WTC11 (cell line): Measurements from ENCODE around the gene ZNF747. TPM values are rescaled to one million over a fixed set of nuclear protein-coding genes. Genes with fewer than 3 reads are reported as not detected.
"Not testable (repeated sequence)": the region's sequence is repeated elsewhere in the genome, so short reads cannot be mapped to it uniquely, and the experiment has no call there.

Experiments
- ATAC-seq: fragments of 200-7000 bp; cut with Tn5 transposase; 2 replicates; pipeline ENCODE4 v1.10.0; 2021; ENCODE audit warnings: mild to moderate bottlenecking, moderate library complexity
- CTCF ChIA-PET: fragments of 300-600 bp; sonication (Branson Sonifier 250); formaldehyde crosslinking; loops from one replicate; lab custom pipeline; 2021; ENCODE audit warnings: antibody characterized with exemption; lab: Charles Lee
- POLR2A ChIA-PET: fragments of 350-600 bp; sonication (Branson Sonifier 250); formaldehyde crosslinking; loops from one replicate; lab custom pipeline; 2021; ENCODE audit warnings: antibody characterized with exemption; lab: Charles Lee
- DNase-seq: peaks from one replicate; pipeline ENCODE4 v3.0.0; 2021; ENCODE audit warnings: low spot score
- H3K27ac Mint-ChIP-seq: 2 replicates; pipeline ENCODE4 v1.8.0; 2021; ENCODE audit warnings: mixed read lengths
- H3K27me3 Mint-ChIP-seq: 2 replicates; pipeline ENCODE4 v1.8.0; 2021; ENCODE audit warnings: low read depth, mild to moderate bottlenecking, moderate library complexity, mixed read lengths
- H3K36me3 Mint-ChIP-seq: 2 replicates; pipeline ENCODE4 v1.8.0; 2021; ENCODE audit warnings: mixed read lengths
- H3K4me1 Mint-ChIP-seq: 2 replicates; pipeline ENCODE4 v1.8.0; 2022; ENCODE audit warnings: mixed read lengths
- H3K4me3 Mint-ChIP-seq: 2 replicates; pipeline ENCODE4 v1.8.0; 2021; ENCODE audit warnings: mild to moderate bottlenecking, moderate library complexity, mixed read lengths
- H3K9me3 Mint-ChIP-seq: 2 replicates; pipeline ENCODE4 v1.8.0; 2021; ENCODE audit warnings: mixed read lengths
- E2F1 ChIP-seq: sonication (generic); formaldehyde crosslinking; IDR thresholded peaks from 2 replicates; pipeline ENCODE4 v1.8.0; 2022; ENCODE audit warnings: mild to moderate bottlenecking, missing genetic modification reagents
- FOXJ3 ChIP-seq: sonication (generic); formaldehyde crosslinking; IDR thresholded peaks from 2 replicates; pipeline ENCODE4 v1.9.0; 2021; ENCODE audit warnings: missing genetic modification reagents, mild to moderate bottlenecking, borderline replicate concordance
- GABPB1 ChIP-seq: sonication (generic); formaldehyde crosslinking; IDR thresholded peaks from 2 replicates; pipeline ENCODE4 v1.8.1; 2023; ENCODE audit warnings: mild to moderate bottlenecking, missing genetic modification reagents
- GTF2I ChIP-seq: fragments of 250-450 bp; sonication (Bioruptor Pico); conservative IDR thresholded peaks from 2 replicates; pipeline ENCODE4 v1.4.0; 2021; ENCODE audit warnings: mild to moderate bottlenecking
- IRF1 ChIP-seq: sonication (generic); formaldehyde crosslinking; IDR thresholded peaks from 2 replicates; pipeline ENCODE4 v1.8.0; 2023; ENCODE audit warnings: missing genetic modification reagents
- JAZF1 ChIP-seq: fragments of 250-450 bp; sonication (Bioruptor Pico); IDR thresholded peaks from 2 replicates; pipeline ENCODE4 v1.9.0; 2021; ENCODE audit warnings: moderate library complexity, mild to moderate bottlenecking, inconsistent platforms
- MAX ChIP-seq: sonication (generic); formaldehyde crosslinking; IDR thresholded peaks from 2 replicates; pipeline ENCODE4 v1.8.0; 2022; ENCODE audit warnings: mild to moderate bottlenecking, missing genetic modification reagents
- RORB ChIP-seq: fragments of 250-450 bp; sonication (Bioruptor Pico); IDR thresholded peaks from 2 replicates; pipeline ENCODE4 v1.9.0; 2021; ENCODE audit warnings: mild to moderate bottlenecking
- TCF7 ChIP-seq: sonication (generic); formaldehyde crosslinking; IDR thresholded peaks from 2 replicates; pipeline ENCODE4 v1.8.0; 2022; ENCODE audit warnings: mild to moderate bottlenecking, low read depth, missing genetic modification reagents, moderate library complexity
- ZNF219 ChIP-seq: sonication (generic); formaldehyde crosslinking; IDR thresholded peaks from 2 replicates; pipeline ENCODE4 v1.8.0; 2023; ENCODE audit warnings: missing genetic modification reagents, mild to moderate bottlenecking, borderline replicate concordance
- ZNF317 ChIP-seq: sonication (generic); formaldehyde crosslinking; IDR thresholded peaks from 2 replicates; pipeline ENCODE4 v1.8.1; 2023; ENCODE audit warnings: low read depth, mild to moderate bottlenecking, moderate library complexity, missing genetic modification reagents, borderline replicate concordance
- ZNF532 ChIP-seq: fragments of 250-450 bp; sonication (Bioruptor Pico); IDR thresholded peaks from 2 replicates; pipeline ENCODE4 v1.9.0; 2021; ENCODE audit warnings: mild to moderate bottlenecking, borderline replicate concordance
- total RNA-seq: library from RNA; stranded (reverse); gene quantifications from 3 replicates; pipeline ENCODE4 v1.2.3, GENCODE V29; 2021

Gene ZNF747
- total RNA-seq, 1 experiment from 2014 or later, result 11.3 TPM

- TF ChIP-seq FOXJ3 (CRISPR knock-in tag) (no peak), E2F1 (CRISPR knock-in tag) (no peak), MAX (CRISPR knock-in tag) (no peak)
Measured at GRCh38 chr16:30523768-30524574, 10.7 kb downstream of the ZNF747 start (continued).

- ATAC-seq, H3K9me3 Mint-ChIP-seq, DNase-seq, H3K27ac Mint-ChIP-seq, H3K36me3 Mint-ChIP-seq, H3K4me3 Mint-ChIP-seq, H3K4me1 Mint-ChIP-seq, H3K27me3 Mint-ChIP-seq: not testable (repeated sequence)
- ChIA-PET POLR2A (interaction anchor here (1.2 kb wide), 1 partner anchor 49 kb away, joined by 3 read pairs; the partner anchor contains the start of gene ZNF688), CTCF (interaction anchor here (0.6 to 0.9 kb wide), 2 partner anchors 15 to 93 kb away, joined by 3 read pairs; partner anchors contain the start of gene DCTPP1)
Measured at GRCh38 chr16:30522702-30523463, 11.8 kb downstream of the ZNF747 start.

GRCh38 chr16:30521873-30522641 is 12.6 kb downstream of the ZNF747 start:
- H3K36me3 Mint-ChIP-seq, result 0 out of 2 replicates have a peak, but pooled peaks cover 4% of the 10 kb centered on the region
- ChIA-PET CTCF (interaction anchor here (0.6 to 0.9 kb wide), 3 partner anchors 14 to 94 kb away, joined by 3 to 5 read pairs (median 3); partner anchors contain the start of gene DCTPP1), POLR2A (interaction anchor here (1.2 kb wide), 1 partner anchor 50 kb away, joined by 3 read pairs; the partner anchor contains the start of gene ZNF688)
- DNase-seq (no peak), ATAC-seq (no peak)
- H3K27me3 Mint-ChIP-seq, result peaks cover 3% of the 10 kb centered on the region
- no peak overlapping the region for H3K4me3 Mint-ChIP-seq
- peak overlapping the region; percentile 21; the same call in 1 of the 2 replicates for H3K27ac Mint-ChIP-seq
- H3K9me3 Mint-ChIP-seq, result no peaks in the 10 kb centered on the region
- H3K4me1 Mint-ChIP-seq, result peaks cover 3% of the 10 kb centered on the region
- TF ChIP-seq ZNF532 (no peak), GABPB1 (peak; percentile 9; the same call in 1 of the 2 replicates)

- POLR2A ChIA-PET, result interaction anchor here (0.6 kb wide), 1 partner anchor 119 kb away, joined by 3 read pairs; no protein-coding TSS in a partner anchor
- Mint-ChIP-seq H3K27ac (no peak overlapping the region), H3K4me3 (no peak overlapping the region), H3K27me3 (peaks cover 5% of the 10 kb centered on the region), H3K36me3 (0 out of 2 replicates have a peak, but pooled peaks cover 4% of the 10 kb centered on the region), H3K9me3 (no peaks in the 10 kb centered on the region), H3K4me1 (peaks cover 3% of the 10 kb centered on the region)
- DNase-seq (no peak), ATAC-seq (no peak)
- CTCF ChIA-PET, result interaction anchor here (0.8 kb wide), 1 partner anchor 94 kb away, joined by 5 read pairs; no protein-coding TSS in a partner anchor
- TF ChIP-seq IRF1 (CRISPR knock-in tag) (no peak), ZNF219 (CRISPR knock-in tag) (no peak), JAZF1 (CRISPR knock-in tag) (no peak), ZNF317 (CRISPR knock-in tag) (no peak), RORB (CRISPR knock-in tag) (no peak), GTF2I (CRISPR knock-in tag) (no peak), TCF7 (CRISPR knock-in tag) (no peak)
Measured at GRCh38 chr16:30521476-30521872, 13.2 kb downstream of the ZNF747 start.
